BE2C (cell line): ENCODE results near the gene B3GNT3.

Source experiments
- DNase-seq: peaks from one replicate; pipeline ENCODE4 v3.0.0-alpha.2; 2020
- H3K27me3 ChIP-seq: fragments of 250-450 bp; sonication (Bioruptor Pico); 2 replicates; pipeline ENCODE4 v1.5.1; 2020; ENCODE audit warnings: mild to moderate bottlenecking
- H3K36me3 ChIP-seq: fragments of 250-450 bp; sonication (Bioruptor Pico); 2 replicates; pipeline ENCODE4 v1.5.1; 2020; ENCODE audit warnings: mild to moderate bottlenecking
- H3K4me1 ChIP-seq: fragments of 250-450 bp; sonication (Bioruptor Pico); 2 replicates; pipeline ENCODE4 v1.5.1; 2020
- H3K4me3 ChIP-seq: 2 replicates; pipeline ENCODE4 v1.5.1; 2011; ENCODE audit warnings: low read depth, low read length
- H3K9me3 ChIP-seq: fragments of 250-450 bp; sonication (Bioruptor Pico); 2 replicates; pipeline ENCODE4 v1.5.1; 2020
- TF ChIP-seq, protein P1 (sequence below): IDR thresholded peaks from 2 replicates; pipeline ENCODE4 v1.5.1; 2012; ENCODE audit warnings: mild to moderate bottlenecking, low read depth, low read length

The B3GNT3 gene

DNA sequence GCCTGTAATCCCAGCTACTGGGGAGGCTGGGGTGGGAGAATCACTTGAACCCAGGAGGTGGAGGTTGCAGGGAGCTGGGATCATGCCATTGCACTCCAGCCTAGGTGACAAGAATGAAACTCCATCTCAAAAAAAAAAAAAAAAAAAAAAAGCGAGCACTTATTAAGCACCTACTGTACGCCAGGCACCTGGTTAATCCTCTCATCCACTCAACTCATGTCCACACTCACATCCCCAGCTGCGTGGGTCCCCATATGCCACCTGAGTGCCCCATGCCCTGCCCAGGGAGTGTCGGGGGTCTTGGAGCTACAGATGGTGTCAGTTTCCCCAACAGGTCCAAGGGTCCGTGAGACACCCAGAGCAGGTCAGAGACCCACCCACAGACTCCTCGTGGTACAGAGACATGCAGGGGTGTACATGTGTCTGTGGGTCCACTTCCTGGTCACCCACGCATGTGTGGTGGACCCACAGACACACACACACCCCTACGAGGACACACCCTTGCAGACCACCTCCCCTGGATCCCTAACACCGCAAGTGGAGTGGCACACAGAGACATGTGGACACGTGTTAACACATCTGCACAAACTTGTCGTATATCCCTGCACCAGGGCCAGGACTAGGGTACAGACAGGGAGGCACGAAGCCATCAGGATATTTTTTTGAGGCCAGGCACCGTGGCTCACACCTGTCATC, 22.9 kb downstream of the B3GNT3 start:
- TF ChIP-seq, protein P1, sequence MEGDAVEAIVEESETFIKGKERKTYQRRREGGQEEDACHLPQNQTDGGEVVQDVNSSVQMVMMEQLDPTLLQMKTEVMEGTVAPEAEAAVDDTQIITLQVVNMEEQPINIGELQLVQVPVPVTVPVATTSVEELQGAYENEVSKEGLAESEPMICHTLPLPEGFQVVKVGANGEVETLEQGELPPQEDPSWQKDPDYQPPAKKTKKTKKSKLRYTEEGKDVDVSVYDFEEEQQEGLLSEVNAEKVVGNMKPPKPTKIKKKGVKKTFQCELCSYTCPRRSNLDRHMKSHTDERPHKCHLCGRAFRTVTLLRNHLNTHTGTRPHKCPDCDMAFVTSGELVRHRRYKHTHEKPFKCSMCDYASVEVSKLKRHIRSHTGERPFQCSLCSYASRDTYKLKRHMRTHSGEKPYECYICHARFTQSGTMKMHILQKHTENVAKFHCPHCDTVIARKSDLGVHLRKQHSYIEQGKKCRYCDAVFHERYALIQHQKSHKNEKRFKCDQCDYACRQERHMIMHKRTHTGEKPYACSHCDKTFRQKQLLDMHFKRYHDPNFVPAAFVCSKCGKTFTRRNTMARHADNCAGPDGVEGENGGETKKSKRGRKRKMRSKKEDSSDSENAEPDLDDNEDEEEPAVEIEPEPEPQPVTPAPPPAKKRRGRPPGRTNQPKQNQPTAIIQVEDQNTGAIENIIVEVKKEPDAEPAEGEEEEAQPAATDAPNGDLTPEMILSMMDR, result no peak
- H3K4me1 ChIP-seq, result no peaks in the 10 kb centered on the region
- H3K36me3 ChIP-seq, result no peaks in the 10 kb centered on the region
- H3K27me3 ChIP-seq, result no peaks in the 10 kb centered on the region
- no peaks in the 10 kb centered on the region; the same call in 1 of the 2 replicates for H3K9me3 ChIP-seq
- DNase-seq, result no peak
- H3K4me3 ChIP-seq, result no peak overlapping the region

DNA sequence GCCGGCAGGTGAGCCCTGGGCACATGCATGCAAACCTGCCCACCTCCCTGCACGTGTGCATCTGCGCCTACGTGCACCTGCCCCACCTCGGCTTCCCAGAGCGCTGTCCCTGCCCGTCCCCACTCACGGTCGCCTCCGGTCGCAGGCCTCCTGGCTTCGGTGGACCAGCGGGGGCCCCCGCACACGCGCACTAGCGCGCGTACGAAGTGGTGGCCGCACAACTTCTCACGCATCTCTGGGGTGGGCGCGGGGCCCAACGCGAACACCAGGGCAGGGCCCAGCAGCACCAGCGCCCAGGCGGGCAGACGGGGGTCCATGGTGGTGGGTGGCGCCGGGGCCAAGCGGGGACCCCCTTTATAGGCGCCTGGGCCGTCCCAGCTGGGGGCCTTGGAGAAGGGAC, 26.3 kb downstream of the B3GNT3 start, which contains the start of gene INSL3:
INSL3 (minus strand) TSS at position 330 of the 400 bp plus-strand sequence; CDS start at position 317, 13 bp downstream.
- Histone ChIP-seq H3K9me3 (no peaks in the 10 kb centered on the region; the same call in 1 of the 2 replicates), H3K4me3 (no peak within 1 kb of the TSS), H3K36me3 (no peaks in the 10 kb centered on the region), H3K4me1 (no peaks in the 10 kb centered on the region), H3K27me3 (no peaks in the 10 kb centered on the region)
- TF ChIP-seq, protein P1, result no peak
- no peak for DNase-seq

DNA sequence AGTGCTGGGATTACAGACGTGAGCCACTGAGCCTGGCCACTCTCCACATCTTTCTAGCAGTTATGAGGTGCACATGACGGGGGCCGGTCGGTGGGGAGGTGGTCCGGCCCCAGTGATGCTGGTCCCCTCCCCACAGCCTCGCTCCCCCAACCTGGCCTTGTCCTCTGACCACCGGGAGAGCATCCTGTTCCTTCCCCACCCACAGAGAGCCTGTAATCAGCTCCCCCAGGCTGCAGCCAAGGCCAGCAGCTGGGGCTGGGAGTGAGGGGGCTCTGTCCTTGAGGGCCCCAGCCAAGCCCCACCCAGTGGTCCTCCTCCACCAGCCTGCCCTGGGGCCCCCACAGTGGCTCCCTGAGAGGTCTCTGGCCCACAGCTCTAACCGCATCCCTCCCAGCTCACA, 29.4 kb downstream of the B3GNT3 start:
- H3K4me3 ChIP-seq, result no peak overlapping the region
- TF ChIP-seq, protein P1, result no peak
- DNase-seq, result no peak
- H3K4me1 ChIP-seq, result no peaks in the 10 kb centered on the region
- no peaks in the 10 kb centered on the region for H3K9me3 ChIP-seq
- no peaks in the 10 kb centered on the region for H3K36me3 ChIP-seq
- no peaks in the 10 kb centered on the region for H3K27me3 ChIP-seq

DNA sequence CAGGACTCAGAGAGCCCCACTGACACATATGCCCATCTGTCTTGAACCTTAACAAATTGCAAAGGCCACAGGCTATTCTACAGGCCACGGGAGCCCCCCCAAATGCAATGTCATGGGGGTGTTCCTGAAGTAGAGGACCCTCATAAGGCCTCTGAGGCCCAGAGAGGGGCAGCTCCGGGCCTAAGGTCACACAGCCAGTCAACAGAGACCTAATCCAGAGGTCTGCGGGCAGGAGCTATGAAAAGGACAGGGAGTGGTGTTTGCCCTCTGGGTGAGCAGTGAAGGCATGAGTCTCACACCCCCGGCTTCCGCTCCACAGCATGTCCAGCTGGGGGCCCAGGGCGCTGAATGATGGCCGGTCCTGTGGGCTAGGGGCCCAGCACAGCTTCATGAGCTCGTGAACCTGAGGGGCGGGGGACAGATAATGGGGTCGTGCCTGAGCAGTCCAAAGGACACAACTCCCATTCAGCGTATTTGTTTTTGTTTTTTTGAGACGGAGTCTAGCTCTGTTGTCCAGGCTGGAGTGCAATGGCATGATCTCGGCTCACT, 31.6 kb downstream of the B3GNT3 start:
- TF ChIP-seq, protein P1, result no peak
- Histone ChIP-seq H3K27me3 (no peaks in the 10 kb centered on the region), H3K9me3 (no peaks in the 10 kb centered on the region), H3K36me3 (no peaks in the 10 kb centered on the region), H3K4me1 (no peaks in the 10 kb centered on the region), H3K4me3 (no peak overlapping the region)
- no peak for DNase-seq

DNA sequence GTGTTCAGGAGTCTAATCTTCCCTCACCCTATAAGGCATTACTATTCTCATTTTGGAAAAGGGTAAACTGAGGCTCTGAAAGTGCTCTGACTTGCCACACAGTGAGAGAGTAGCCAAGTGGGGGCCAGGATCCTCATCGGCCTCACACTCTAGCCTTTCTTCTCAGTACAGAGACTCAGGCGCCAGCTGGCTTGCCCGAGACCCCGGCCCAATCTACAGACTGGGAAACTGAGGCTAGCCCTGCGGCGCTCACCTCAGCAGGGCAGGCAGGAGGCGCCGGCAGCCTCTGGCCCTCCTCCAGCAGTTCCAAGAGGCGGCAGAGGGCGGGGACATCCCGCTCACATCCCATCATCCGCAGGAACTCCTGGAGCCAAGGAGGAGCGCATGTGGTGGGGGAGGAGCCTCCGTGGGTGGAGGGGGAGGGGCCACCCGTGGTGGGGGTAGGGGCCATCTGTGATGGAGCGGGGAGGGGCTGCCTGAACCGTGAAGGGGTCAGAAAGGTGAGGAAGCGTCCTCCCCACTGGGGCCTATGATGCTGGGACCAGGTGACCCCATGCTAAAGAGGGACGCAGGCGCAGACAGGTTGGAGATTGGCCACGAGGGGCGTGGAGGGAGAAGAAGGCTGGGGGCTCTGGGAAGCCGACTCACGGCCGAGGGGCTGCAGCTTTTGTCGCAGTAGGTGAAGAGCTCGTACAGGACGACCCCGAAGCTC, 35.1 kb downstream of the B3GNT3 start:
- no peaks in the 10 kb centered on the region for H3K4me1 ChIP-seq
- H3K36me3 ChIP-seq, result no peaks in the 10 kb centered on the region
- no peaks in the 10 kb centered on the region for H3K27me3 ChIP-seq
- H3K4me3 ChIP-seq, result peak overlapping the region; percentile 68
- peak; percentile 84 for DNase-seq
- H3K9me3 ChIP-seq, result no peaks in the 10 kb centered on the region
- TF ChIP-seq, protein P1, result peak; percentile 11; the same call in 1 of the 2 replicates
